ENCODE measurements around the gene ANKRD33B. TPM values are rescaled to one million over a fixed set of nuclear protein-coding genes. Genes with fewer than 3 reads are reported as not detected.

Gene ANKRD33B
- total and polyA plus RNA-seq, 2 of the 13 experiments (the other 11 are each of a cell fraction or from before 2014, with no cell fraction given), result 0.02 TPM; not detected in 1

GRCh38 chr5:10588779-10589447, 25.0 kb downstream of the ANKRD33B start:
- no peak overlapping the region for H3K27ac ChIP-seq (ENCODE audit: extremely low read length, insufficient read depth, low read length)
- H3K36me3 ChIP-seq (replicated peaks in 1 of 2; ENCODE audit: control insufficient read depth in 1 of 2, insufficient read depth in 2 of 2, low read length in 2 of 2), result no peaks in the 10 kb centered on the region
- no peaks in the 10 kb centered on the region for H3K4me1 ChIP-seq (ENCODE audit: insufficient read depth, low read length)
- intact Hi-C loops (cut with micrococcal nuclease; ENCODE audit: unreplicated experiment) (no loop called here), in situ Hi-C loops (cut with HindIII; ENCODE audit: extremely low pct_ligation_motif_present, low pct_unique_long_range_greater_than_20kb) (no loop called here)
- H3K4me3 ChIP-seq (replicated peaks in 1 of 3; ENCODE audit: insufficient read depth in 1 of 3, low read depth in 2 of 3, low read length in 3 of 3), result no peak overlapping the region
- no peaks in the 10 kb centered on the region for H4K20me1 ChIP-seq (ENCODE audit: insufficient read depth, low read length)
- FAIRE-seq (no peak), DNase-seq (ENCODE audit: low spot score) (no peak), ATAC-seq (no peak)
- POLR2A ChIA-PET, result no interaction called here
- no TSS peak for BruUV-seq (replicated peaks)
- H3K9me3 ChIP-seq (ENCODE audit: low read length), result no peaks in the 10 kb centered on the region
- H3K9ac ChIP-seq (ENCODE audit: insufficient read depth, low read depth, low read length), result no peak overlapping the region
- WGBS (ENCODE audit: low lambda C conversion rate), result 10% methylated on average over 9 of the region's 11 CpGs
- H3K27me3 ChIP-seq (ENCODE audit: control insufficient read depth in 1 of 2, insufficient read depth in 2 of 2, low read length in 2 of 2), result no peaks in the 10 kb centered on the region
- H3K4me2 ChIP-seq (ENCODE audit: low read depth, low read length), result no peak overlapping the region
- CTCF ChIA-PET (ENCODE audit: low intra/inter-chr PET ratio, low total read pairs), result no interaction called here
- TF ChIP-seq ZNF17 (CRISPR knock-in tag; IDR thresholded peaks at IDR 0.05) (no peak), ZSCAN30 (CRISPR knock-in tag; IDR thresholded peaks at IDR 0.05) (no peak), ZNF101 (CRISPR knock-in tag; IDR thresholded peaks at IDR 0.05; ENCODE audit: borderline replicate concordance, low read depth) (no peak)
- TF ChIP-seq, protein P1, sequence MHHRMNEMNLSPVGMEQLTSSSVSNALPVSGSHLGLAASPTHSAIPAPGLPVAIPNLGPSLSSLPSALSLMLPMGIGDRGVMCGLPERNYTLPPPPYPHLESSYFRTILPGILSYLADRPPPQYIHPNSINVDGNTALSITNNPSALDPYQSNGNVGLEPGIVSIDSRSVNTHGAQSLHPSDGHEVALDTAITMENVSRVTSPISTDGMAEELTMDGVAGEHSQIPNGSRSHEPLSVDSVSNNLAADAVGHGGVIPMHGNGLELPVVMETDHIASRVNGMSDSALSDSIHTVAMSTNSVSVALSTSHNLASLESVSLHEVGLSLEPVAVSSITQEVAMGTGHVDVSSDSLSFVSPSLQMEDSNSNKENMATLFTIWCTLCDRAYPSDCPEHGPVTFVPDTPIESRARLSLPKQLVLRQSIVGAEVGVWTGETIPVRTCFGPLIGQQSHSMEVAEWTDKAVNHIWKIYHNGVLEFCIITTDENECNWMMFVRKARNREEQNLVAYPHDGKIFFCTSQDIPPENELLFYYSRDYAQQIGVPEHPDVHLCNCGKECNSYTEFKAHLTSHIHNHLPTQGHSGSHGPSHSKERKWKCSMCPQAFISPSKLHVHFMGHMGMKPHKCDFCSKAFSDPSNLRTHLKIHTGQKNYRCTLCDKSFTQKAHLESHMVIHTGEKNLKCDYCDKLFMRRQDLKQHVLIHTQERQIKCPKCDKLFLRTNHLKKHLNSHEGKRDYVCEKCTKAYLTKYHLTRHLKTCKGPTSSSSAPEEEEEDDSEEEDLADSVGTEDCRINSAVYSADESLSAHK (CRISPR knock-in tag; IDR thresholded peaks at IDR 0.05; ENCODE audit: borderline replicate concordance), result no peak
- no peak overlapping the region for H2AFZ ChIP-seq (ENCODE audit: low read length)
- no peaks in the 10 kb centered on the region for H3K79me2 ChIP-seq (ENCODE audit: insufficient read depth, low read length)
